GM12873 (cell line): ENCODE results near the gene UHRF1.

ENCODE experiments used
- CTCF ChIP-seq: IDR thresholded peaks from 2 replicates; pipeline ENCODE4 v1.5.1; 2012; ENCODE audit warnings: low read depth, mild to moderate bottlenecking, moderate library complexity, low read length, control low read depth; ENCODE audit not compliant: insufficient read depth; ENCODE audit errors: missing control alignments

UHRF1 gene

DNA sequence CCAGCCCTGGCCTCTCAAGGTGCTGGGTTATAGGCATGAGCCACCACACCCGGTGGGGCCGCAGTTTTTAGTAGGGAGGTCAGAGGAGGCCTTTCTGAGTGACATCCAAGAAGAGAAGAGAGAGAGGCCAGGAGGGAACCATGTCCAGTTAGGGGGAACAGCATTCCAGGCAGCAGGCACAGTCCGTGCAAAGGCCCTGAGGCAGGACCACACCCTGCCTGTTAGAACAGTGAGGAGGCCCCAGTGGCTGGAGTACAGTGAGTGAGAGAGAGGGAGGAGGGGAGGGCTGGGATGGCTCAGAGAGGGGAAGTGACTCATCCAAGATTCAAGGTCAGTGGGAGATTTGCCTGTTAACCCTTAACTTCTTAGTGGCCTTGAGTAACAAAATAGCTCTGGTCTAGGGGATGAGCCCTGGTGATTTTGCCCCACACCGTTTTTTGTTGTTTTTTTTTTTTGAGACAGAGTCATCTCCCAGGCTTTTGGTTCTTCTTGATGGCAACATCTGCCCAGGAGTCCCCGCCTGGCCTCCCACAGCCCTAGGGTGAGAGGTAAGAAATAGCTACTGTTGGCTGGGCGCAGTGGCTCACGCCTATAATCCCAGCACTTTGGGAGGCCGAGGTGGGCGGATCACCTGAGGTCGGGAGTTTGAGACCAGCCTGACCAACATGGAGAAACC, 39.1 kb upstream of the UHRF1 start:
- TF ChIP-seq CTCF: no peak

DNA sequence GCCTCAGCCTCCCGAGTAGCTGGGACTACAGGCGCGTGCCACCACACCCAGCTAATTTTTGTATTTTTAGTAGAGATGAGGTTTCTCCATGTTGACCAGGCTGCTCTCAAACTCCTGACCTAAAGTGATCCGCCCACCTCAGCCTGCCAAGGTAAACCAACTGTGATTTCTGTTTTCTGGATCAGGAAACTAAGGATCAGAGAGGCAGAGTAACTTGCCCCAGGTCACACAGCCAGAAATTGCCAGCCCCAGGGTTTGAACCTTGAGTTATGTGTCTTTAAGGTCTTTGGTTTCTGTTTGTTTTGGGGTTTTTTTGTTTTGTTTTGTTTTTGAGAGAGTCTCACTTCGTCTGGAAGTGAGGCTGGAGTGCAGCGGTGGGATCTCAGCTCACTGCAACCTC, 37.6 kb upstream of the UHRF1 start:
- TF ChIP-seq CTCF: no peak

- no peak for TF ChIP-seq CTCF
These were observed 35.4 kb upstream of the UHRF1 start for GRCh38 chr19:4873930-4874329.

- no peak for TF ChIP-seq CTCF
These were observed 31.4 kb upstream of the UHRF1 start for GRCh38 chr19:4877753-4878490.

GRCh38 chr19:4878491-4878968, 30.8 kb upstream of the UHRF1 start:
- no peak for TF ChIP-seq CTCF

GRCh38 chr19:4879041-4879440, 30.3 kb upstream of the UHRF1 start:
- no peak for TF ChIP-seq CTCF

DNA sequence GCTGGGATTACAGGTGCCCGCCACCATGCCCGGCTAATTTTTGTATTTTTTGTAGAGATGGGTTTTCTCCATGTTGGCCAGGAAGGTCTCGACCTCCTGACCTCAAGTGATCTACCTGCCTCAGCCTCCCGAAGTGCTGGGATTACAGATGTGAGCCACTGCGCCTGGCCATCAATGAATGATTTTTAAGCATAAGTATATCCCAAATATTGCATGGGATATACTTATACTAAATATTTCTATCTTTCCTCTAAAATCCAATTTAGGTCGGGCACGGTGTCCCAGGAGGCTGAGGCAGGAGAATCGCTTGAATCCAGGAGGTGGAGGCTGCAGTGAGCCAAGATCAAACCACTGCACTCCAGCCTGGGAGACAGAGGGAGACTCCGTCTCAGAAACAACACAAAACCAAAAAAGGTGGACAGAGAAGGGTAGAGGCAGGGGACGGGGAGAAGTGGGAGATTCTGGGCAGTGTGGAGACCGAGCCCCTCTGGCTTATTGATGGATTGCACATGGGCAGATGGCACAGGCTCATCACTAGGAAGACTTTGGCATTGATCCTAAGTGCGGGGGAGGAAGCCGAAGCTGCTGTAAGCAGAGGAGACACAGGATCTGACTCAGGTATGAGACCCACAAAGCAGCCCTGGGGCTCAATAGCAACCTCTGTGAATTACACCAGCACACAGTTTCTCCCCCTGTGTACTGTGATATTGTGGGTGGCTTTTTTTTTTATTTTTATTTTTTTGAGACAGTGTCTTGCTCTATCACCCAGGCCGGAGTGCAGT, 20.1 kb upstream of the UHRF1 start:
- no peak for TF ChIP-seq CTCF
